ACHN (cell line): ENCODE data around the gene TFAP2A.
A peak's percentile ranks its signal among the peaks of the same experiment; 100 is the strongest.

ENCODE experiments used
- DNase-seq: peaks from one replicate; pipeline ENCODE4 v3.0.0-alpha.2; 2015
- in situ Hi-C: cut with HindIII; loops from 2 replicates; pipeline ENCODE4 v1.10.0; 2017; ENCODE audit warnings: low sequenced_read_pairs, low pct_ligation_motif_present, low pct_unique_long_range_greater_than_20kb

TFAP2A gene

DNA sequence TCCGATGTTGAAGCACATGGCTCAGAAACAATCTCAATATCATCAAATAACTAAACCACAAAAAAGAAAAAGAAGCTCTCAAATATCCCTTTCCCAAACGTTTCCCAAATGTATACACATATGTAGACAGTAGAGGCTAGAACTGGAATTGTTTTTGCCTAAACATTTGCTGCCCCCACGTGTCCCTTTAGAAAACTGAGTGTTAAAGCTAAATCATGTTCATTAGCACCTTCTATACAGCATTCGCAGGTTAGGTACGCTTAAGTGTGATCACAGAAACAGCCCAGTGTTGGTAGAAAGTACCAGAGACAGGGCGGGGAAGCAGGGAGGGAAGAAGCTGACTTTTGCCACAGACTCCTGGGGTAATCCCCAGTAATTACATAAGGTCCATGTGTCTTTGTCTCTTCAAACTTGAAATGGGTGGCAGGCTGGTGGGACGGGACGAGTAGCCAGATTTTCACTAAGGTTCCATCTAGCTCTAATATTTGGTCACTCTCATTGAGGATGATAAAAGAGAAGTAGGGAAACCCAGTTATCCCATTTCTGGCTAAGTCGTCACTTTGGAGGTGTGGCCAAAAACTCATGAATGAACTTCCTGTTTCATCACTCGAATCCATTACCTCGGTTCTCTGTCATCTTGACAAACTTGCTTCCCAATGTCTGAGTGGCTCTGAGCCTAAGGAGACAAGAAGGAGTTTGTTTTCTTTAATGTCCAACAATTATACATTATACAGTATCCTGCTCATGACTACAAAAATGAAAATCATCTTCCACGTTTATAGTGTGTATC, 15.0 kb upstream of the TFAP2A start:
- in situ Hi-C loops: no loop called here
- peak; percentile 62 for DNase-seq

DNA sequence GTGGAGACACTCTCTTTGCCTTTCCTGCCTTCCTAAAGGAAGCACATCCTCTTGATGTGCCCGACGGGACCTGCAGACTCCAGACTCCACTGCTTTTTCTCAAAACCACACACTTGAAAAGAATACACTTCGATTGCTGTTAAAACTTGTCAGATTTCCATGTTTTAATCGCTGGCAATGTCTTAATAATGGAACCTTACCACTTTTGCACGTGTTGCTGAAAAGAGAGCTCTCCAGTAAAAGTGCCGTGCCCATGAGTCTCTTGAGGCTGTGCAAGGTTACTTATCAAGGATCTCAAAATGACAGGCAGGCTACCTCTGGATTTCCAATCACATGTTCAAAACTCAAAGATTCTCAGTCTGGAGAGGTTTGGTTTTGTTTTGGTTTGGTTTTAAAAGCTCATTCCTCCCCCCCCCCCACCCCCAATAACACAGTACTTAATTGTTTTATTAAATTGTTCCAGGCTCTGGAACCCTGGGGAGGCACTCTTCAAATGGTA, 12.0 kb upstream of the TFAP2A start:
- in situ Hi-C loops: no loop called here
- no peak for DNase-seq

DNA sequence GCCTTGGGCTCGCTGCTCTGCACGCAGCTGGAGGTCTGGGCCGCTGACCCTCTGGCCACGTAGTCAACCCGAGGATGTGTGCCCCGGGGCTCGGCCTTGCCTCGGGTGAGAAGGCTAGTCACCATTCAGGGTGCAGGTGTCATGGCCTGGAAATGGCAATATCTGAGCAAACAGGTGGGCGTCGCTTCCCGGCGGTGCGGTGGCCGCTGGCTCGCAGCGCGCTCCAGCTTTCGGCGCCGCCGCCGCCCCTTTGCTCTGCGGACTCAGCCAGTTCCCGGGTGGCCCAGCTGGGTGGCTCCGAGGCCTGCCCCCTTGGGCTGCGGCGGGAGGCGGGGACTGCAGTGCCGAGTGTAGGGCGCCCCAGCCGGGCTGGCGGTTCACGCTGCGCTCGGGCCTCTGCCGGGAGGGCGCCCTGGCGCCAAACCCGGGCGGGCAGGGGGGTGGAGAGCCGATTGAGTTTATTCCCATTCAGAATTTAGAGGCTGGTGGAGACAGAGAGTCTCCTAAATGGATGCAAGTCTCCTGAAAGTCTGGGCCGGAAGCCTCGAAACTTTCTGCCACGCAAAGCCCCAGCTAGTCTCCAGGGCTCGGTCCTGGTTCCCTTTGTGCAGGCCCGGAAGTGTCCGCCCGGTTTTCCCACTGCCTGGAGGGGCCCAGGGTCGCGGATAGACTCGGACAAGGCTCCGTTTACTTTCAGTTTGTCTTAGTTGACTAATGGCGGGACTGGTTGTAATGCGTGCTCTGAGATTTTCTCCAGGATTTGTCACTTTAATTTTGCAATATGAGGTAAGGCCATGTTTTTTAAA, 11.3 kb upstream of the TFAP2A start:
- DNase-seq: no peak
- in situ Hi-C loops: no loop called here

DNA sequence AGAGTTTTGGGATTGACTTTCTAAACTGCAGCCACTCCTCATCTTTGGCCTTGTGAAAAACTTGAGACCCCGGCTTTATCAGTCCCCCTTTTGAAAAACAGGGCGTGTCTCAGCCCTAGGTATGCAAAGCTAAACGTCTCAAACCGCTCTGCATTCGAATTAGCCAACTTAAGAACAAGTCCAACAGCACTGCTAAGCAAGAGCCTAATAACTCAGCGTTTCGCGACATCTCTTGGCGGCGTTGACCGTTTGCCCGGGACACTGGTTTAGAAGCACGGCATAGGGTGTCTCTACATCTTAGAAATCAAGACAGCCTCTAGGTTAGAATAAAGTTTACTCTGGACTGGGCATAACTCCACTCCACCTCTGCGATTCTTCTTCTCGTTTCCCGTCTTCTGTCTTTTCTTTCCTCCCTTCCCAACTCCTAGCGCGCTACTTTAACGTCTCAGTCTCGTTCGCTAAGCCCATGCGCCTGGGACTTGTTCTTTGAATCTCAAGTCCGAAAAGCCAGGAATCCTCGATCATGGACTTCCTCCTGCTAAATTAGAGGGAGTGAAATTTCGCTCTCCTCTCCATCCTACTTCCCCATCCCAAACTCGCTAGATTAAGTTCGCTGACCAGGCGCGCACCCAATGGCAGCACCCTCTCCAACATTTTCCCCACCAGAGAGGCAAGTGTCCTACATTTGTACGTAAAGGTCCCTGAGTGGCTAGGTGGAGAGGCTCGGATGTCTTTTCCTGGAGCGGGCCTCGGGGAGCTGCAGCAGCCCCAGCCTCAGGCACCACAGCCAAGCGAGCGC, 10.5 kb upstream of the TFAP2A start:
- DNase-seq: no peak
- in situ Hi-C loops: no loop called here

DNA sequence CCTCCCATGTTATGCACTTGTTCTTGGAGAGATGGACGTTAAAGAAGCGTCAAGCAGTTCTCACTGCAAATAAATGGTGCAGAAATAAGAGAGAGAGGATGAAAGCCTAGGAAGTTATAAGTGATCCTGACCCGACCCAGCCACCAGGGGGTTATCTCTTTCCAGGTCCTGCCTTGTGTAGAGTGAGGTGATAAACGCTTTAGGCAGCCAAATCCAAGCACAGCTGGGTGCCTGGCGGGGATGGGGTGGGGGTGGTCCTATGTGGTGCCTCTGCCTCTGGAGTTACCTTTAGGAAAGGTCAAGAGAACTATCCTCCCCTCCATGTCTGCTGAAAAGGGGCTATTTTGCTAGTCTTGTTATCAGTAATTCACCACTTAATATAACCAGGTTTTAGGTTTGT, 9.2 kb upstream of the TFAP2A start:
- in situ Hi-C loops: no loop called here
- DNase-seq: no peak

DNA sequence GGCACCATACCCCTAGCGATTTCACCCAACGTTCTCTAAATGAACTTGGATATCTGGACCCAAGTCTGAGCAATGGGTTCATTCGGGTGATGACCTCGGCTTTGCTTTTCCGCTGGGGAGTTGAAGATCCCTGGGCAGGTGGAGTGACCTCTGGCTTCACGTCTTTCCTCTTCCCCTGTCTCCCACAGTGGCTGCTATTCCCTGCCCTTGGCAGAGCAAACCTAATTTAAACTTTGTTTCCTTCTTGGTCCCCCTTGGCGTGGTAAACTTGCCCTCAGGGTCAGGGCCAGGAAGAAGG, 7.8 kb upstream of the TFAP2A start:
- in situ Hi-C loops: no loop called here
- DNase-seq: no peak

DNA sequence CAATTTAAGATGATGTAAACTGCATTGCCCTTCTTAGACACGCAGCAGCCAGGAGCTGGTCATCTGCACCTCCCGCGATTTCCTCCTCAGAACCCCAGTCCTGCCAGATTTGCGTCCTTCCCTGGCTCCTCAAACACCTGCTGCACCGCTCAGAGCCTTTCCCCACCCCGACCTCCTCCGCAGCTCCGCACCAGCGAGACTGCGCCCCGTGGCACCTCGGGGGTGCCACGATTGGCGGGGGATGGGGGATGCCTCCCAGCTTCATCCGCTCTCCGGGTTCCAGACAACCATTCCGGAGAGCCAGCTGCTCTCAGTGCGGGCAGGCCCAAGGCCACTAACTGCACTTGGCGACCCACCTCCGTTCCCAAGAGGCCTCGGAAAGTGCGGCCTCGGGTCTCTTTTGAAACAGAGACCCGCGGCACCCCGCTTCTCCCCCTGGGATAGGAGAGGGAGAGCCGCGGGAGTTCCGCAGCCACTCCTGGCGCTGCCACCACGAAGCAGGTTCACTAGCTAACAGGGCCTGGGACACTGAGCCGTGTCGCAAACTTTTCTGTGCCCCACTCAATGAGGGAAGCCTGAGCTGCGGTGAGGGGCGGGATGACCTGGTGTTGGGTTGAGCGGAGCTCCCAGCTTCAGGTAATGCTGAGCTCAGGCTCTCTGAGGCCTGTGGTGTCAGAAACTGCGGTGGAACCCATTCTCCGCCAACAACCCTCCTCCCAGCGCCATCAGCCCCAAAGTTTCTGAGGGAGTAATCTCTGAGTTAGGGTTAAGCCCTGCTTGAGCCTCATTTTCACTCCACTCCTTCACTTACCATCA, 7.3 kb upstream of the TFAP2A start:
- in situ Hi-C loops: no loop called here
- DNase-seq: no peak

DNA sequence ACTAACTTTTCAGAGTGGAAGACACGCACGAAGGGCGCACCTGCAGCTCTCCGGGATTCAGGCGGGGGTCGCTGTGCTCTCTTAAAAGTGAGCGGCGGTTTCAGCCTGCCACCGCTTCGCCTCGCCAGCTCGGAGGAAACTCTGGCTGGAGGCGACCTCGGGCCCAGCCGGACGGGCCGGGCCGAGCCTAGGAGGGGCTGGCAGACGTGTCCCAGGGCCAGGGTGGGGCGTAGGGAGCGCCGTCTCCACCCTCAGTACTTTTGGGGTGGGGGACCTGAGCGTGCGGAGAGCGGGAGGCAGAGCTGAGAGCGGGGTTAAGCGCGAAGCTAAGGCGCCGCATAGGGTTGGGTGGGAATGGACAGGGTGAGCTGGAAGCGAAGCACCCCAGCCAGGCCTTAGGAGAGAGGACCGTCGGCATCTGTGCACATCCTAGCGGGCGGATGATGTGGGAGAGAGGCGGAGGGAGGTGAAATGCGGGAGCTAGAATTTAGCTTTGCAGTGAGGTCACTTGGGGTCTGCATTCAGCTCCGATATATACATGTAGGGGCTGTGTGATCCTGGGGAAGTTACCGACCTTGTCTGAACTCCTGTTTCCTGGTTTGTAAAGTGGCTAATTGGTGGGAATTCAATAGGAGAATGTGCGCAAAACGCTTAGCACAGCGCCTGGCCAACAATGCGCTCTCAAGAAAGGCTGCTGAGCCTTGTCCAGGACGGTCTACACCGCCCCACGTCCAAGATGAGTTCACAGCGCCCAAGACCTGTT, 6.5 kb upstream of the TFAP2A start:
- no peak for DNase-seq
- in situ Hi-C loops: no loop called here

DNA sequence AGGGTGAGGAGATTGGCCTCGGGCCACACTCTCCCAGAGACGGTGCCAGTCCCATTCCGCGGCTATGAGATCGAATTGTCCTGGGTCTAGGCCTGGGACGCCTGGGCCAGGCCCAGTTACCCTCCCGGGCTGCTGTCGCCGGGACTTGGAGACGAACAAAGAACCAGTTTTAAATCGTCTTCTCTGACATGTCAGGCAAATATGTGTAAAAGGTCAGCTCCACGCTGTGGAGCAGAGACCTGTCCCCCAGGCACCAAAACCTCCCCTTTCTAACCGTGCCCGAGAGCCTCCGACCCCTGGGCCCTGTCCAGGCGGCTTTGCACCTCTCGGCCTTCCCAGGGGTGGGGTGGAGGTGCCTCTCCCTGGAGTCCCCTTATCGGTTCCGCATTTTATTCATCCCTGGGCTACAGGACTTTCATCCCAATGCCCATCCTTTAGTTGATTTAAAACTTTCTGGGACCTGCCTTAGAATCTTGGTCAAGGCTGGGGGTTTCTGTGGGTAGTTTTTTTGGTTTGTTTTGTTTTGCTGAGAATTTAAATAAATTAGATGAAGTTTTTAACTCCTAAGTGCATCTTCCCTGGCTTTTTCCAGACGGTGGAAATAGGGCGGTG, 5.8 kb upstream of the TFAP2A start:
- DNase-seq: no peak
- in situ Hi-C loops: no loop called here

DNA sequence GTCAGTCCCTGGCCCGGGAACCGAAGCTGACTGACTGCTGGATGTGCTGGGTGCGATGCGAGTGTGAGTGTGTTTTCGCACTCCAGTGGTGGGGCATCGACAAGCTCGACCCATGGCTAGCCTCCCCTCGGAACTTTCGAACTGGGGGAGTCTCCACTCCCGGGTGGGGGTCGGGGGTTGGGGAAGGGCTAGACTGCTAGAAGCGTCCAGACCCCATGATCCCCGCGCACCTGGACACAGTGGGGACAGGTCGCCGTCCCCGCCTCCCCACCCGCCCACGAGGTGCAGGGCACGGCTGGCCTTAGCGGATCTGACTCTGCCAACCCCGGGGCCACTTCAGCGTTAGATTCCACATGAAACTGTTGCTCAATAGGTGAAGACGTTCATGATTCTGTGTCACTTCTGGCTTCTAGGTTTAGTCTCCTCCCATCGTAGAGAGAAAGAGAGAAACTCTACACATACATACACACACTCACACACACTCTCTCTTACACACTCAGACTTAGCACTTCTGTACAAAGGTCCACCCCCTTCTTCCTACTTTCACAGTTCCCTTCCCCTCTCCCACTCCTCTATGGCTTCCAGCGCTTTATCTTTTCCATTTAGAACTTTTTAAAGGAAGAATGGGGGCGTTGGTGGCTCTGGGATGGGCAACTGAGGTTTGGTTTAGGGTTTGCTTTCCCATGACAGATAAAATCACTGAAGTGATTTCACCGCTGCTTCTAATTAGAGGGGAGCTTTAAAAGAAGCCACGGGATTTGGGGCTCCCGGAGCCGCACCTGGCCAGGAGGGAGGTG, 5.1 kb upstream of the TFAP2A start:
- in situ Hi-C loops: no loop called here
- no peak for DNase-seq

DNA sequence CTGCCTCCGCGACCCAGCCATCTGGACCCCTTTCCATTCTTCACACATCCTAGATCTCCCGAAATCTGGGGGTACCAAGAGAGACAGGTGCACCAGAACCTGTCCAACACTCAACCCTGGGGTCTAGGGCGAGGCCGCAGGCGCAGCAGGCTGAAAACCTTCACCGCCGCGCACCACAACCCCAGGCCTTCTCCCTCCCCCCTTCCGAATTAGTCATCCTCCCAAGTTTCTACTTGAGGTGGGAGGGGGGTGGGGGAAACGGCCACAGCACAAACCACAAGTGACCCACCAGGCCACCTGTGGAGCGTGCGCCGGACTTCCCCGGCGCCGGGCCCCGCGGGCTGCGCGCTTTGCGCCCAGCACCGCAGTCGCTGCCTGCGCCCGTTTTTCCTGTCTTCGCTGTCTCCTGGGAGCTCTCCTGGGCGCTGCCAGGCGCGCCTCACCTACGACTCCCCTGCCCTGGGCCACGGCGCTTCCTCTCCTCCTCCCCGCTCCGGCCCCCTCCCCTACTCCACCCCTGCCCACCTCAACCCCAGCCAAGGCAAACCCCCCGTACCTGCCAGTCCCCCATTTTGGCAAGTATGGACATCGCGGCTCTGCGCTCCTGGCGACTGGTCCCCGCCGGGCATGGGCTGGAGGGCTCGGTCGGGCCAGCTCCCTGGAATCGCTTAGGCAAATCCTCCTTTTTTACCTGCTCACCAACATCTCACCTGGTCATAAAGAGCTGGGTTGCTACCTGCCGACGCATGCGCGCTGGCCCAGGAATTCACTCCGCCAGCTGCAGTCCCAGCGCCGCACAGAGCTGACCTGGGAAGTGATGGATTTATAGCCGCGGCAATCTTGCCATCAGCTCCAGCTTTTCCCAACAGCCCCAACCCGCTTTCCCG, 4.2 kb upstream of the TFAP2A start:
- DNase-seq: peak; percentile 62
- in situ Hi-C loops: no loop called here

DNA sequence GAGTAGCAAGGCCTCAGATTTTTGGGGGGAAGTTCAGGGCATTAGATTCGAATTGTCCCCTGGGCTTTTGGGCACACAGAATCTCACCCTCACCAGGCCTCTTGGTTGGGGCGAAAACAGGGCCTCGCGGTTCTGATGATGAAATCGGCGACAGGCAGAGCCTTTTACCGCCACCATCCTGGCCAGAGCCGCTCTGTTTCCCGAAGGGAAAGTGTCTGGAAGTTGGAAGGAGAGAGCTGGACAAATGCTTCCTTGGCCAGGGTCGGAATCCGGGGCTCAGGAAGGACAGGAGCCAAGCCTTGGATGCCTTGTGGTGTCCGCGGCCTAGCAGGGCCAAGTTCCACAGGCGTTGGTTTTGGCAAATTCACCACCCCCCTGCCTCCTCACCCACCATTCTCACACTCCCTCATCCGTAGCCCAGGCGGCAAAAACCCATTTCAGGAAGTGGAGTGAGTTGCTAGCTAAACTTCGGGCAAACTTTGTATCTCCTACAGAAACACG, 3.5 kb upstream of the TFAP2A start:
- in situ Hi-C loops: no loop called here
- no peak for DNase-seq

DNA sequence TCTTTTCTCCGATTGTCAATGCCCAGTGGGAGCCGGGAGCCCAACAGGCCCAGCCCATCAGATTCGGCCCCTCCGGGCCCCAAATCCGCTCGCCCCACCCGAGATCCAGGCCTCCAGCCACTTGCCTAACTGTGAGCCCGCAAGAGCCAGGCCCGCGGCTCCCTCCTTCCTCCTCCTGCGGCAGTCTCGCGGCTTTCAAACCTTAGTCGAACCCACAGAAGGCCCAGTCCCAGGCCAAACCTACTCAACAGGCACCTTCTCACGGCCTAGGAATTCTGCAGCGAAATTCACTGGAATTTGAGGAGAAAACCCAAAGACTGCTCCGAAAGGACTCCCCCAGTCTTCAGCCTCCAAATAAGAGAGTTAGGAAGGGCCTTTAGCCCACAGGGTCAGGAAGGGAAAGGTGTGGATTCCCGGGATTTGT, 2.8 kb upstream of the TFAP2A start:
- in situ Hi-C loops: no loop called here
- no peak for DNase-seq

DNA sequence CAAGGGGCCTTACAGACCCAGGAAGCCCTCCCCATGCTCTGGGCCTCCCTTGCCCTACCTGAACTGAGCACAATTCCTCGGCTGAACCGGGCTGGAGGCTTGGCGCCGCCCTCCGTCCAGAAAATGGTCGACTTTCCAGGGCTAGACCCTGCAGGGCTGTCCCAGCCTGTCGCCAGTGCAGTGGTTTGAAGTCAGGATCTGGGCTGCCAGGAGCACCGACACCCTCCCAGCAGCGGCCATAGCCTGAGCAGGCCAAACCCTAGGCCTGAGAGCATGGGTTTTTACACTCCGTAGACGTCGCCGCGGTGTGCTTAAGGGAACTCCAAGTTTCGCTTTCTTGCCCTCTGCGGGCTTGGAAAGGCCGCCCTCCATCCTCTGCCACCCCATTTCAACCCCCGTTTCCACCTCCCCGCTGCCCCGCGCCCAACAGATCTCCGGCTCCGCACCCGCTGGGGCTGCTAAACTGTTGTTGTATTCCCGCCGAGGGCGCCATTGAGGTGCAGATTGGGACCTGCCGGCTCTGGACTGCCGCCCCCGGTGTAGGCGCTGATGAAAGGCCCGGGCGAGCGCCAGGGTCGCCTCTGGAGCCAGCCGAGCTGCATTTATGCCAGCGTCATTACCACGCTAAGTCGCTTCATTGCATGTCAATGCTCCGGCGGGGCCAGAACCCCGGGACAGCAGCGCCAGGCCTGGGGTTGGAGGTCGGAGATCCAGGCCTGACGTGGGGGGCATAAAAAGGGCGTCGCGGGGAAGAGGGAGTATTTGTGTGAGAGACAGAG, 2.2 kb upstream of the TFAP2A start:
- no peak for DNase-seq
- in situ Hi-C loops: no loop called here

DNA sequence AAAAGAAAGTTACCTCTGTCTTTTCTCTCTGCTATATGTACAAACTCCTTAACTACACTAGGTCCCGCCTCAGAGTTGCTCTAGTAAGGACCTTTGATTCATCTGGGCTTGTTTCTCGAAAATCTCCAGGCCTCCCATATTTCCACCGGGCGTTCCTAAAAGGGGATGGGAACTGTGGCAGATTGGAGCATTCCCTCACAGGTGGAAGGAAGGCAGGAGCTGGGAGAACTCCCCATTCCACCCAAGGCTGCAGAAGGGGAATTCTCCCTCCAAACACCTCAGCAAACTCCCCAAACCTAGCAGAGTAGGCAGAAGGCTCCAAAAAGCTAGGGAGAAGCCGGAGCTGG, 1.6 kb upstream of the TFAP2A start:
- DNase-seq: no peak
- in situ Hi-C loops: no loop called here
